Keratinocyte (primary cell): ENCODE measurements around the gene FNDC3A. TPM values are rescaled to one million over a fixed set of nuclear protein-coding genes. Genes with fewer than 3 reads are reported as not detected.

Experiments
- DNase-seq: peaks from one replicate; pipeline ENCODE4 v3.0.0-alpha.2; 2011; ENCODE audit warnings: low read depth, missing footprints, low spot score
- FAIRE-seq: peaks from 2 replicates; lab custom pipeline; 2011; peaks lifted over from hg19 to GRCh38; lab: Jason Lieb, UNC
- H2AFZ ChIP-seq: 2 replicates; pipeline ENCODE4 v1.6.0; 2012; ENCODE audit warnings: low read length, control low read depth, inconsistent platforms; ENCODE audit not compliant: control insufficient read depth
- H3K27ac ChIP-seq: 2 replicates; pipeline ENCODE4 v1.5.1; 2011; ENCODE audit warnings: low read length; ENCODE audit not compliant: control insufficient read depth, insufficient read depth
- H3K27me3 ChIP-seq: 3 replicates; pipeline ENCODE4 v1.6.0; 2011; ENCODE audit warnings: low read length; ENCODE audit not compliant: control insufficient read depth, insufficient read depth; ENCODE audit errors: extremely low read depth
- H3K36me3 ChIP-seq, 2 experiments: 2 replicates in 1 of 2; 3 replicates in 1 of 2; pipeline ENCODE4 v1.5.1; 2011; ENCODE audit warnings: low read length in 2 of 2, mild to moderate bottlenecking in 1 of 2; ENCODE audit not compliant: control insufficient read depth in 2 of 2, insufficient read depth in 2 of 2; ENCODE audit errors: extremely low read depth in 1 of 2
- H3K4me1 ChIP-seq: 3 replicates; pipeline ENCODE4 v1.5.1; 2011; ENCODE audit warnings: low read length; ENCODE audit not compliant: control insufficient read depth, insufficient read depth; ENCODE audit errors: extremely low read depth
- H3K4me2 ChIP-seq: 3 replicates; pipeline ENCODE4 v1.6.0; 2011; ENCODE audit warnings: low read depth, low read length; ENCODE audit not compliant: control insufficient read depth, insufficient read depth; ENCODE audit errors: extremely low read depth
- H3K4me3 ChIP-seq, 3 experiments: fragments of 200-600 bp in 1 of 3; sonication (generic) in 1 of 3; 2 replicates in 2 of 3; 3 replicates in 1 of 3; pipeline ENCODE4 v1.5.1; 2011 to 2016; ENCODE audit warnings: low read length in 3 of 3, mild to moderate bottlenecking in 3 of 3, control low read depth in 2 of 3, inconsistent platforms in 1 of 3, low read depth in 1 of 3, mixed read lengths in 1 of 3, mixed run types in 1 of 3, moderate library complexity in 1 of 3; ENCODE audit not compliant: control insufficient read depth in 2 of 3, insufficient read depth in 2 of 3; ENCODE audit errors: extremely low read depth in 1 of 3
- H3K79me2 ChIP-seq: 2 replicates; pipeline ENCODE4 v1.6.0; 2012; ENCODE audit warnings: low read length; ENCODE audit not compliant: control insufficient read depth, insufficient read depth
- H3K9ac ChIP-seq: 3 replicates; pipeline ENCODE4 v1.6.0; 2011; ENCODE audit warnings: low read length; ENCODE audit not compliant: control insufficient read depth, insufficient read depth; ENCODE audit errors: extremely low read depth
- H3K9me1 ChIP-seq: 3 replicates; pipeline ENCODE4 v1.6.0; 2011; ENCODE audit warnings: low read length; ENCODE audit not compliant: control insufficient read depth, insufficient read depth; ENCODE audit errors: extremely low read depth
- H3K9me3 ChIP-seq: 2 replicates; pipeline ENCODE4 v1.5.1; 2012; ENCODE audit warnings: low read depth, low read length; ENCODE audit not compliant: control insufficient read depth
- H4K20me1 ChIP-seq: 3 replicates; pipeline ENCODE4 v1.6.0; 2011; ENCODE audit warnings: low read length; ENCODE audit not compliant: control insufficient read depth, insufficient read depth; ENCODE audit errors: extremely low read depth
- EZH2 ChIP-seq: IDR thresholded peaks from one replicate; pipeline ENCODE4 v1.6.1; 2012; ENCODE audit warnings: inconsistent platforms, mild to moderate bottlenecking, low read length, moderate library complexity
- dilution Hi-C: fragments of 300-500 bp; cut with MboI; formaldehyde crosslinking; loops from one replicate; pipeline ENCODE4 v1.7.0; 2020; ENCODE audit warnings: low sequenced_read_pairs; ENCODE audit not compliant: extremely low pct_ligation_motif_present
- polyA plus RNA-seq, 5 experiments: library from polyadenylated mRNA; depleted of rRNA in 3 of 5; stranded (reverse) in 3 of 5; stranded (forward) in 1 of 5; unstranded in 1 of 5; fragments of >200 nt; gene quantifications; 1 replicate in 1 of 5; 2 replicates in 3 of 5; 3 replicates in 1 of 5; pipeline versions ENCODE4 v1.2.1 to v1.2.3, GENCODE V29; 2011 to 2012; ENCODE audit warnings: missing spikeins in 2 of 5, low read depth in 1 of 5, low replicate concordance in 1 of 5
- TF ChIP-seq, protein P1 (sequence below), 3 experiments: IDR thresholded peaks in 1 of 3; conservative IDR thresholded peaks in 1 of 3; optimal IDR thresholded peaks in 1 of 3; 2 replicates in 2 of 3; 3 replicates in 1 of 3; pipeline versions ENCODE3 to v1.5.1; 2011; ENCODE audit warnings: low read length in 3 of 3, mild to moderate bottlenecking in 3 of 3, moderate library complexity in 2 of 3, control low read depth in 1 of 3, inconsistent platforms in 1 of 3; ENCODE audit not compliant: insufficient read depth in 2 of 3; ENCODE audit errors: extremely low read depth in 1 of 3

Gene FNDC3A
- polyA plus RNA-seq, 1 donor (not counting 4 experiments of a cell fraction or from before 2014, with no cell fraction given), result 28.4 TPM

DNA sequence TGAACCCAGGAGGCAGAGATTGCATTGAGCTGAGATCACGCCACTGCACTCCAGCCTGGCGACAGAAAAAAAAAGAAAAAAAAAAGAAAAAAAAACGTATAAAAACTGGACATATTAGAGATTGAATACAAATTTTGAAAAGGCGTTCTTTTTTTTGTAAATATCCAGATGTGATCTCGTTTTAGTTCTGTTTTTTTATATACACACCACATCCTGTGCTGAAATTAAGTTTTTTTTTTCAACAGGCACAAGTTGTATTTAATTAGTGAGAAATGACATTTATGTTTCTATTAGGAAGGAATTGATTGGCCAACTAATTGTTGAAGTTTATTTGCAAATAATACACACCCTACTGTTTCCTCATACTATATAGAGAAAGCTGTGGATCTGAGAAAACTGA is 275.6 kb downstream of the FNDC3A start:
- DNase-seq, result no peak
- TF ChIP-seq, protein P1, sequence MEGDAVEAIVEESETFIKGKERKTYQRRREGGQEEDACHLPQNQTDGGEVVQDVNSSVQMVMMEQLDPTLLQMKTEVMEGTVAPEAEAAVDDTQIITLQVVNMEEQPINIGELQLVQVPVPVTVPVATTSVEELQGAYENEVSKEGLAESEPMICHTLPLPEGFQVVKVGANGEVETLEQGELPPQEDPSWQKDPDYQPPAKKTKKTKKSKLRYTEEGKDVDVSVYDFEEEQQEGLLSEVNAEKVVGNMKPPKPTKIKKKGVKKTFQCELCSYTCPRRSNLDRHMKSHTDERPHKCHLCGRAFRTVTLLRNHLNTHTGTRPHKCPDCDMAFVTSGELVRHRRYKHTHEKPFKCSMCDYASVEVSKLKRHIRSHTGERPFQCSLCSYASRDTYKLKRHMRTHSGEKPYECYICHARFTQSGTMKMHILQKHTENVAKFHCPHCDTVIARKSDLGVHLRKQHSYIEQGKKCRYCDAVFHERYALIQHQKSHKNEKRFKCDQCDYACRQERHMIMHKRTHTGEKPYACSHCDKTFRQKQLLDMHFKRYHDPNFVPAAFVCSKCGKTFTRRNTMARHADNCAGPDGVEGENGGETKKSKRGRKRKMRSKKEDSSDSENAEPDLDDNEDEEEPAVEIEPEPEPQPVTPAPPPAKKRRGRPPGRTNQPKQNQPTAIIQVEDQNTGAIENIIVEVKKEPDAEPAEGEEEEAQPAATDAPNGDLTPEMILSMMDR (optimal IDR thresholded peaks at IDR 0.05 in 1 of 3, IDR thresholded peaks at IDR 0.05 in 1 of 3, conservative IDR thresholded peaks at IDR 0.05 in 1 of 3; ENCODE audit: extremely low read depth in 1 of 3, insufficient read depth in 2 of 3, low read length in 3 of 3), result no peak
- TF ChIP-seq EZH2, result no peak
- Histone ChIP-seq H2AFZ (no peak overlapping the region), H4K20me1 (no peaks in the 10 kb centered on the region), H3K4me1 (peaks cover 3% of the 10 kb centered on the region), H3K4me3 (no peak overlapping the region), H3K9me1 (no peaks in the 10 kb centered on the region), H3K27me3 (no peaks in the 10 kb centered on the region), H3K27ac (no peak overlapping the region), H3K36me3 (peaks cover 4 to 7% of the 10 kb centered on the region in 2 experiments), H3K79me2 (peaks cover 10% of the 10 kb centered on the region), H3K9me3 (no peaks in the 10 kb centered on the region), H3K4me2 (no peak overlapping the region), H3K9ac (no peak overlapping the region)
- dilution Hi-C loops, result no loop called here
- no peak for FAIRE-seq

DNA sequence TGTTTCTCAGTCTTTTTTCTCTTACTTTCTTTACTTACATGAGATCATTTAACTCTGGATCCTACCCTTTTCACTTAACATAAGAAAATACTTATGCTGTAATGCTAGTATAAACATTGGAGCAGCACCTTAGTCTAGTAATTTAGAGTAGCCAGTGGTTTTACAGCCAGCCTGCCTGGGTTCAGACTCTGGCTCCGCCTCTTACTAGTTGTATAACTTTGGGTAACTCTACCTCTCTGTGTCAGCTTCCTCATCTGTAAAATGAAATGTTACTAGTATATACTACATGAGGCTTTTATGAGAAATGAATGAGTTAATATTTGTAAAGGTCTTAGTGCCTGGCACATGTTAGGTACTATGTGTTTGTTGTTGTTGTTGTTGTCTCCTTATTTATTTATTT is 277.6 kb downstream of the FNDC3A start:
- TF ChIP-seq EZH2, result no peak
- TF ChIP-seq, protein P1 (optimal IDR thresholded peaks at IDR 0.05 in 1 of 3, IDR thresholded peaks at IDR 0.05 in 1 of 3, conservative IDR thresholded peaks at IDR 0.05 in 1 of 3; ENCODE audit: extremely low read depth in 1 of 3, insufficient read depth in 2 of 3, low read length in 3 of 3), result no peak
- no peaks in the 10 kb centered on the region for H3K9me3 ChIP-seq
- no peak overlapping the region for H3K4me3 ChIP-seq
- no peak for FAIRE-seq
- no peaks in the 10 kb centered on the region for H4K20me1 ChIP-seq
- no peak overlapping the region for H3K9ac ChIP-seq
- H3K4me1 ChIP-seq, result peaks cover 3% of the 10 kb centered on the region
- H3K79me2 ChIP-seq, result peaks cover 6% of the 10 kb centered on the region
- no peak for DNase-seq
- H3K36me3 ChIP-seq, result peaks cover 4 to 7% of the 10 kb centered on the region in 2 experiments
- no peaks in the 10 kb centered on the region for H3K9me1 ChIP-seq
- H3K27me3 ChIP-seq, result no peaks in the 10 kb centered on the region
- no peak overlapping the region for H2AFZ ChIP-seq
- dilution Hi-C loops, result no loop called here
- no peak overlapping the region for H3K4me2 ChIP-seq
- no peak overlapping the region for H3K27ac ChIP-seq
